ENCODE measurements around the gene L3MBTL4.

L3MBTL4 gene

DNA sequence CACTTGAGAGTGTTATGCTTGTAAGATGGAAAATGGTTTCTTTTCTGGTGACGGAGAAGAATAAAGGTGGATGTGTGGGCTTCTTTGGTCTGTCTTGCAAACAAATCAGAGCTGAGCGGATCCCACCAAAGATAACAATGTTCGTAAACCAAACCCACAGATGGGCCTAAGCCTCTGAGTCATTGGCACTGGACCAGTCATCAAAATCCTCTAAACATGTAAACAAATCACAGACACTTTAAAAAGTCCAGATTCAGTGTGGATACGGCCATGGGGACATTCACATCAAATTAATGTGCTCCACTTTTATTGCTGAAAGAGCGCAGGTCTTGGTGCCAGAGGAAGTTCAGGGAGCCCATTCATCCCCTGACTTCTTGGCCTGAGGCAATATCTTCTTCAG, 458.9 kb downstream of the L3MBTL4 start:
- no peak for DNase-seq

DNA sequence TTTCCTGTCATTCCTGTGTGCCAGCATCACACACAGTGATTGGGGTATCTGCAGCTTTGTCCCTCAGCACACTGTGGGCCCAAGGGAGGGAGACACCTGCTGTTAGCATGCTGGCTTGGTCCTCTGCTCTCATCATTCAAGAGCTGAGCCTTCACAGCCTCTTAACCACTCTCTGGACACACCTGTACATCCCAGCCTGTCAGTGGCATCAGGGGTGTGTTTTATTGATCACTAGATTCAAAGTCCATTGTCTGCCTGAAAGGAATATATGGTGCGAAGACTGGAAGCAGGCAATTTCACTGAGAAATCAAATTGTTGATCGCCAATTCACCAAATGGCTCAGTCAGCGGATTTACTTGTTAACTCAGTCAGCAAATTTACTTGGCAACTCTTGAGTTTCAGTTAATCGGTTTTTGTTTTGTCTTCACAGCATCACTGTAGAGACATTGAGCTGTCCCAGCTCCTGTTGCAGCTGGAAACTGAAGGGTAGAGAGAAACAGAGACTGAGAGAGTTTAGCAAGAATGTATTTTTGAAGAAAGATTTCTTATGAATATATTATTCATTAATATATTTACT, 463.1 kb downstream of the L3MBTL4 start:
- no peak for DNase-seq

DNA sequence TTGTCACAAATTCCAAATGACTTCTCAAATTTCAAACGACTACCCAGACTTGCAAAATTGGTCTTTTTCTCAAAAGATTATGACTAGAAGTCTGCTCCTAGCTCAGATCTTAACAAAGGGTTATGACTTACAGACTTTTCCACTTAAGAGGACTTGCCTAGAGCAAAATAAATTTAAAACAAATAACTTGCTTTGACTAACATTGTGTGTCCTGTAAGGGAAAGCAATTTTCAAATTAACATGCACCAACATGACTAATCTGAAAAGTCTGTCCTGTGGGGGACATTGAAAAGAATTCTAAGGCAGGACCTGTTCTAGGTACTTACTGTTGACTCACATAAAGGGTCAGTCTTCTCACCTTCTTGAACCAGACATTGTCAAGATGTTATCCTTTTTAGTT, 465.9 kb downstream of the L3MBTL4 start:
- no peak for DNase-seq

DNA sequence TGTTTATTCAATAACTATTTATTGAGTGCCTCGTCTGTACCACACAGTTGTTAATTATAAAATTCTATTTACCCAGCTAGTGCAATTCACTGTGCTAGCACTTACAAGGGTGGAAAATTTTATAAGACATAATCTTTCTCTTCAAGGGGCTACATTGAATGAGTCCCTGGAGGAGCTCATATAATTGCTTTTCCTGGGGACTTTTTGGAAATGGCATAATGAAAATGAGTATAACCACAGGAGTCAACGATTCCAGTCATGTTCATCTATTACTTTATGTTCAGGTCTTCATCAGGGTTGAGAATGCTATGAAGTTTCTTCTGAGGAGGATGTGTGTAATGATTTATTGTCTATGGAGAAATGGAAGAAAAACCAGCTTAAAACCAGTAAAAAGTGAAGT, 466.5 kb downstream of the L3MBTL4 start:
- no peak for DNase-seq

DNA sequence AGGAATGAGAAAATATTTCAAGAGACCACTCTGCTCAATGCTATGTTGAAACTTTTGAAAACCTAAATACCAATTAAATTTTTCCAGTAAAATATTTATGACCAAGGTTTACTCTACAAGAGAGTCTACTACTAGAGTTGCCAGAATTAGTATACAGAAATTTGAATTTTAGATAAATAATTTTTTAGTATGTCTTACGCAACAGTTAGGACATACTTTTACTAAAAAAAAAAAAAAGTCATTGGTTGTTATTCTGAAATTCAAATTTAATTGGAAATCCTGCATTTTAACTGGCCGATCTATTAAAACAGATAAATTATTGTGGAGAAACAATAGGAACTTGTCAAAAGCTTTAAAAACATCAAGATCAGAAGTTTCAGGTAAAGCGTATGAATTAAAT, 470.3 kb downstream of the L3MBTL4 start:
- DNase-seq, result no peak

DNA sequence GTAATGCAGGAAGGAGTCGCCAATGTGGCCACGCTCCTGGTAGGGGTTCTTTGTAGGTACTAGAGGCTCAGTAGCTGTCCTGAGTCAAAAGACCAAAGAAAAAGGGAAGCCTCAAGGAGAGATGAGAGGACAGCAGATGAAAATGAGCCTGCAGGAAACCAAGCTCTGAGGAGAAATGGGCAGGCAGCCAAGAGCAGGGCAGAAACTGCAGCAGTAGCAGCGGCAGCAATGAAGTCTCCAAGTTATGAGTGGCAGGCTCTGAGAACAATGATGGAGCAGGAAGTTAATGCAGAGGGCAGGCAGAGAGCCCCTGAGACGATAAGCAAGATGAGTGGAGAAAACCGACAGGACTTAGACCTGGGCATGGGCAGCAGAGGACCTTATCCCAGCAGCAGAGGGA, 471.2 kb downstream of the L3MBTL4 start:
- DNase-seq, result peak in 2 of 14 donors; percentile 3 to 6

DNA sequence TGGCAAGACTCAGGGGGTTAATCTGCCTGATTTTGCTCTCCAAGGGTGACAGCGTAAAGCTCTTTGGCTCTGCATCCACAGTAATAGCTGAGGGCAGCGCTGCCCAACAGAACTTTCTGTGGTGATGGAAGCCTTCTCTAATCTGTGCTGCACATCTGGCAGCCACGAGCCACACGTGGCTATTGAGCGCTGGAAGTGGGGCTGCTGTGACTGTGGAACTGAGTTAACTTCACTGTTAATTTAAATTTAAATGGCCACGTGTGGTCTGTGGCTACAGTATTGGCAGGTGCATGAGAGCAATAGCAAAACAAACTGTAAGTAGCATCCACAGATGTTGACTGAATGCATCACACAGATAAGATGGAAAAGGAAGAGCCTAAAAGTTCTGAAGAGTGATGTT, 472.1 kb downstream of the L3MBTL4 start:
- no peak for DNase-seq

DNA sequence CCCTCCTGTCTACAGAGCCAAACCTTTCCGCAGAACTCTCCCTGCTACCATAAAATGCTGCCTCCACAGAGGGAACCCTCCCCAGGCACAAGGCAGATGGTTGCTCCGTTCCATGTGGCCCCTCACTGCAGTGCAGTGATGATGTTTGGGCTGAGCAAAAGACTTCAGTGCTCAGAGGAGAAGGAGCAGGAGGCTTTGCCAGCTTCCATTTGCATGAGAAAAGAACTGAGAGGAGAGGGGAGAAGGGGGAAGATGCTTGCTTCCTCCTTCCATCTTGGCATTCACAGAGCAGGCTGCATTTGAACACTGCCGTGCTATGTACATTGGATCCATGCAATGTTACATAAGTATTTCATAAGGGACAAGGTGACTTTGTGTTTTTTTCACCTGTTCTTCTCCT, 472.8 kb downstream of the L3MBTL4 start:
- DNase-seq, result no peak

DNA sequence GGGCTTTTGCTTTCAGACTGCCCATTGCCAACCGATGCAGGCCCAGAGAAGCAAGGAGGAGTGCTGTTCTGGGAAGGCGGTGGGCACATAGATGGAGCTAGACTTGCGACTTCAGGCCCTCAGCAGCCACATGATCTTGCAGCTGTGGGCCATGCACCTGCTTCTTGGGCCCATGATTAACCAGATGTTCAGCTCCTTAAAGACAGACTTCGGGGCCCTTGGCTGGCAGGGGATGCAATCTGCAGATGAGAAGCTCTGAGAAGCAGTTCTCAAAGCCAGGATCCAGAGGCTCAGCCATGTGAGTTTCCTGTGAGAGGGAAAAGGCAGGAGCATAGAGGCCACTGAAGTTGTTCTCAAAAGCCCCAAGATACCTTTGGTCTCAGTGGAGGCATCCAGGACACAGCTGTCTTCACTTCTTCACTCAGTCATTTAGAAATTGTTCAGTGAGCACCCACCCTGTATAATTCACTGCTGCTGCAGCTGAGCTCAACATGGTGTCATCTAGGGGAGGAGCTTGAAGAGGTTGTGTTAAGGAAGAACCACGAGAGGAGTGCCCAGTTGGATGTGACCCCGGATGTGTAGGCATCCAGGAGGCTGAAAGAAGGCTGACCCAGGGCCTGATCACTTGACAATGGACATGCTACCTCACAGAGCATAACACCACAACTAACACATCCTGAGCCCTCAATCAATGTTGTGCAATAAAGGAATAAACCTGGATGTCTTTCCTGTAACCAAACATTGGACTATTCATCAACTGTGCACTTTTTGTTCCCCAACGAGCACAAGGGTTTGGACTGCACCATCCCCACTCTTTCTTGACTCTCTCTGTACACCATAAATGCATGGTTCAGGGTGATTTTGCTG, 474.7 kb downstream of the L3MBTL4 start:
- DNase-seq, result no peak

DNA sequence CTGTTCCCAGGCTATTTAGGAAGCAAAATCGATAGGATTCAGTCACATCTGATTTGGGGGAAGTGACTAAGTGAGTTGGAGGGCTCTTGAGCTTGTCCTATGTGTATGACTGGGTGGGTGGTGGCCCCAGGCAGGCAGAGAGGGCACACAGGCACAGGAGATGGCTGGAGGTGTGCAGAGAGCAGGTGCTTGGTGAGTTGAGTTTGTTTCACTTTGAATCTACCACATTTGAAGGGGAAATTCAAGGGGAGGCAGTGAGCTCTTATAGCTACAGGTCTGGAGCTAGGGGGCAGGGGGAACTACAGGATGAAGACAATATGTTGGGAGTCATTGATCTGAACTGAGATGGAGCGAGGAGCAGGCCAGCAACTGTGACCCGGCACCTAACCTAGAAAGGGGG, 476.9 kb downstream of the L3MBTL4 start:
- no peak for DNase-seq

DNA sequence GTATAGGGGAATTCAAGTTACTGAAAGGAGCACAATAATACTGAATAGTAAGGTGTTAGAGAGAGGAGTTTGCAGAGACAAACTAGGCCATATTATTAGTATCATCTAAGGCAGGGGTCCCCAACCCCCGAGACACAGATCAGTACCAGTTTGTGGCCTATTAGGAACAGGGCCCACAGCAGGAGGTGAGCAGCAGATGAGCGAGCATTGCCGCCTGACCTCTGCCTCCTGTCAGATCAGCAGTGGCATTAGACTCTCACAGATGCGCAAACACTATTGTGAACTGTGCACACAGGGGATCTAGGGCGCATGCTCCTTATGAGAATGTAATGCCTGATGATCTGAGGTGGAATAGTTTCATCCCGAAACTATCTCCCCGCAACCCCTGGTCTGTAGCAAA, 477.6 kb downstream of the L3MBTL4 start:
- no peak for DNase-seq

DNA sequence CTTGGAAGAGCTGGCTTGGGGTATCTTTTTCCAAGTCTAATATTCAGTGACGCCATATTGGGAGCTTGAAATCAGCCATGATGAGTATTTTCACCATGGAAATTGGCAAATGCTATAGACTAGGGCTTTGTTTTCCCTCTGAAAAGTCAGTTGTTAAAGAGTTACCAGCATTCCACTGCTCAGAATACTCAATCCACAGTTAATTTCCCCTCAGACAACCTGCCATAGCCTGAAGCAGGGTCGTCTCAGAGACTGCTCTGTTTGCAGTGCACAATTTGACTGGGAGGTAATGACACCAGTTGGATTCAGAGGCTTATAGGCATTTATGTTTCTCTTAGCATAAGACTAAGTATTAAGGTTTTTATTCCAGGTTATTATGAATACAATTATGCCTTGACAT, 483.9 kb downstream of the L3MBTL4 start:
- DNase-seq, result no peak

DNA sequence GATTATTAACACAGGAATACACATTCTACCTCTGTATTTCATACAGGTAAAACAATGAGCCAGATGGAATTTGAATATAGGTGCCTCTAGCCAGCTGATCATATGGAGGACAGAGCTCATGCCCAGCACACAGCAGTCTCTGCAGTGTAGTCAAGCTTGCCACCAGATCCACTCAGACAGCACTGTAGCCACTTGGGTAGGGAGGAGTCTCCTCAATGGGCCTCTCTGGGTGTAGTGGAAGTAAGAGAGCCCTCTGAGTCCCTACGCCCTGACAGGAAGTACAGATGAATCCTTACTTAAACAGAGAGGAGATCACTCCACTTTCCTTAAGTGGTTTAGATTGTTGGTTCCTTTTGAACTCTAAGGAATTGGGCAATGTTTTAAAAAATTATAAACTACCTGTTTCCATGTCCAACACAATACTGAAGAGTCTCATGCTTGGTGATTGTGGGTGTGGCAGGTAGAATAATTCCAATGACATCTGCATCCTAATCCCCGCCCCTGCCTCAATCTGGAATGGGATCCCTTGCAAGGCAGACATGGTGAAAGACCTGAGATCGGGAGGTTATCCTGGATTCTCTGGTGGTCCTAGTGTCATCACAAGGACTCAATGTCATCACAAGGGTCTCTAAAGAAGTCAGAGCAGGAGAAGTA, 496.4 kb downstream of the L3MBTL4 start:
- no peak for DNase-seq

DNA sequence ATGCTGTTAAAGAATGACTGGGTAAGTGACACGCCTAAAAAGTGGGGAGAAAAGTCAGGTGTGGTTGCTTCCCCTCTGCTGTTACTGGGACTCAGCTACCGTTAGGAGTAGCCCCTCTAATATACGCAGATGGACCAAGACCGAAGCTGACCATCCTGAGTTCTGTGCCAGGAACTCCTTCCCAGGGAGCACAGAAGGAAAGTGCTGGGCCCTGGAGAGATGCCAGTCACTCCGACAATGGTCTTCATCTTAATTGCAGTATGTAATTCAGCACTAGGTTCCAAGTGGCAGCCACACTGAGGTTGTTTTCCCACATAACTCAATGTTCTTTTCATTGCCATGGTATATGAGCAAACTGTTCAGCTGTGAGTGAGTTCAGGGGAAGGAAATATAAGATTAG, 499.8 kb downstream of the L3MBTL4 start:
- peak in 1 of 14 donors; percentile 29 for DNase-seq

DNA sequence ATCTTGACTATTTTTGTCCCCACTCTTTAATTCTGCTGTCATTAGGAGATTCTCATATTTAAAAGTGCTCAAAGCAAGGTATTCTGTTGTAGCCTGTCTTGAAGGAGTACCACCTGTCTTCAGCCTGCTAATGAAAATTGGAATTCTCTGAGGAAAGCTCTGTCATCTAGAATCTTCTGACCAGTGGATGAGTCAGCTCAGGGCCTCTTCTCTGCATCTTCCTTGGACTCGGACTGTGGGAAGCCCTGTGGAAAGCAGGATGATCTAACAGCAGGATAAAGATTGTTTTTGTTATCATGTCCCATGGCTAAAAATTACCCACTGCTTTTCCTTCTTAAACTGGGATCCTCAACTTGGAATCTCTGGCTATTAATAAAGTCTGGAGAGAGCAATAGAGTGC, 500.7 kb downstream of the L3MBTL4 start:
- no peak for DNase-seq

DNA sequence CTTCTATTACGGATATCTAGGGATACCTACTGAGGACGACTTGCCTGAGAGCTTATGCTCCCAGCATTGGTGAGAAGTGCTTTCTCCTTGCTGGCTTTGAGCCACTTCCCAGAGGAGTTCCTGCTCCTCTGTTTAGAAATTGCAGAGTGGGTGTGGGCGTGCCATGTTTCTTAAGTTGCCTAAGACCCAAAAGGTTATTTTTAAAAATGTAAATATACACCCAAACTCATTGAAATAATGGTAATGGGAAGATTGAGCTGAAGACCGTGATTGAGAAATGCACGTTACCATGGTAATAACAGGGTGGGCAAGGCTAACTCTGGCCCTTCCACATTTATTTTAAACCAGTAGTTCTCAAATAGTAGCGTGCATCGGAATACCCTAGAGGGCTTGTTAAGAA, 502.1 kb downstream of the L3MBTL4 start:
- no peak for DNase-seq

DNA sequence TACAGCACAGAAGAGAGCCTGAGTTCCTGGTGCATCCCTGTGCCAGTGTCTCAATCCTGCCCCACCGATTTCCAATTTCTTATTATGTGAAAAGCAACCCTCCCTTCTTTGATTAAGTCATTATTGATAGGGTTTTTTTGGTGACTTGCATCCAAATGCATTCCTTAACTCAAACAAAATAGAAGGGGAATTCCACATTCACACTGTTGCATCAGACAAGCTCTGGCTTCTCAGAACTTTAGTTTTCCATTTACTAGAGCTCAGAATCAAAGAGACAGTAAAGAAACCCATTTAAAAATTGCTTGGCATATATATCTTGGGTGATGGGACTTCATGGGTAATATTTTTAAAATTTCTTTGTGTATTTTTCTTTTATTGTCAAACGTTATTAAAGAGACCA, 505.6 kb downstream of the L3MBTL4 start:
- no peak for DNase-seq
